Measurements from ENCODE around the gene P2RX2. TPM values are rescaled to one million over a fixed set of nuclear protein-coding genes. Genes with fewer than 3 reads are reported as not detected.

Gene P2RX2
- total and polyA plus RNA-seq, 12 donors, result not detected

GRCh38 chr12:132641811-132642650 is 23.5 kb downstream of the P2RX2 start:
- Histone ChIP-seq H3K27ac (no peak overlapping the region), H3K27me3 (no peaks in the 10 kb centered on the region), H3K4me3 (no peak overlapping the region), H3K4me1 (no peaks in the 10 kb centered on the region), H3K36me3 (peaks cover 0 to 88% (median 15%) of the 10 kb centered on the region in 9 donors), H3K9me3 (no peaks in the 10 kb centered on the region)
- intact Hi-C loops (cut with DNase I), result no loop called here
- ATAC-seq (no peak), DNase-seq (no peak)
- 96 to 97% methylated on average over 28 of the region's 28 CpGs for WGBS, 2 donors
- TF ChIP-seq CTCF (IDR thresholded peaks at IDR 0.05), result no peak

- H3K36me3 ChIP-seq, result peaks cover 0 to 88% (median 9%) of the 10 kb centered on the region in 9 donors
- 95% methylated on average over 30 of the region's 30 CpGs for WGBS, 2 donors
- no peak for TF ChIP-seq CTCF (IDR thresholded peaks at IDR 0.05)
- no peaks in the 10 kb centered on the region for H3K4me1 ChIP-seq
- no peaks in the 10 kb centered on the region for H3K9me3 ChIP-seq
- no peak overlapping the region for H3K27ac ChIP-seq
- DNase-seq, result no peak
- H3K4me3 ChIP-seq, result no peak overlapping the region
- no peak for ATAC-seq
- H3K27me3 ChIP-seq, result no peaks in the 10 kb centered on the region
- intact Hi-C loops (cut with DNase I), result no loop called here
Measured at GRCh38 chr12:132642846-132643835, 24.6 kb downstream of the P2RX2 start.

GRCh38 chr12:132646850-132647249 is 28.3 kb downstream of the P2RX2 start:
- Histone ChIP-seq H3K9me3 (no peaks in the 10 kb centered on the region), H3K27me3 (no peaks in the 10 kb centered on the region), H3K27ac (no peak overlapping the region), H3K36me3 (peaks cover 0 to 87% (median 19%) of the 10 kb centered on the region in 9 donors), H3K4me3 (no peak overlapping the region), H3K4me1 (no peaks in the 10 kb centered on the region)
- no peak for DNase-seq
- TF ChIP-seq CTCF (IDR thresholded peaks at IDR 0.05), result no peak
- ATAC-seq, result no peak
- intact Hi-C loops (cut with DNase I), result no loop called here
- WGBS, 2 donors, result 96 to 97% methylated on average over 7 of the region's 7 CpGs

GRCh38 chr12:132647858-132648257 is 29.3 kb downstream of the P2RX2 start:
- Histone ChIP-seq H3K36me3 (peaks cover 0 to 87% (median 13%) of the 10 kb centered on the region in 9 donors), H3K9me3 (no peaks in the 10 kb centered on the region), H3K4me3 (no peak overlapping the region), H3K4me1 (no peaks in the 10 kb centered on the region), H3K27ac (no peak overlapping the region), H3K27me3 (no peaks in the 10 kb centered on the region)
- TF ChIP-seq CTCF (IDR thresholded peaks at IDR 0.05), result no peak
- intact Hi-C loops (cut with DNase I), result no loop called here
- ATAC-seq (no peak), DNase-seq (no peak)
- 95 to 96% methylated on average over 10 of the region's 10 CpGs for WGBS, 2 donors
